Stimulated activated CD8-positive, alpha-beta memory T cell treated with anti-CD3 and anti-CD28 coated beads, Interleukin-4, amount 100 ng/mL, for 24 hours (primary cell): ENCODE data around the gene FUT8.
A peak's percentile ranks its signal among the peaks of the same experiment; 100 is the strongest.
"Not testable (repeated sequence)": the region's sequence is repeated elsewhere in the genome, so short reads cannot be mapped to it uniquely, and the experiment has no call there.

Source experiments
- DNase-seq: peaks from one replicate; pipeline ENCODE4 v3.0.0-alpha.2; 2020; ENCODE audit warnings: low read depth

Gene FUT8

GRCh38 chr14:65622703-65623102 is 210.2 kb downstream of the FUT8 start:
- no peak for DNase-seq

GRCh38 chr14:65623759-65624158 is 211.2 kb downstream of the FUT8 start:
- no peak for DNase-seq

- DNase-seq: no peak
Observed at GRCh38 chr14:65627315-65627714, 214.8 kb downstream of the FUT8 start.

GRCh38 chr14:65628664-65629063 is 216.1 kb downstream of the FUT8 start:
- no peak for DNase-seq

- DNase-seq: no peak
Observed at GRCh38 chr14:65631040-65631439, 218.5 kb downstream of the FUT8 start.

- no peak for DNase-seq
Observed at GRCh38 chr14:65632487-65632886, 220.0 kb downstream of the FUT8 start.

GRCh38 chr14:65633666-65634065 is 221.1 kb downstream of the FUT8 start:
- not testable (repeated sequence) for DNase-seq

GRCh38 chr14:65637780-65638179 is 225.2 kb downstream of the FUT8 start:
- peak; percentile 30 for DNase-seq

GRCh38 chr14:65639216-65639615 is 226.7 kb downstream of the FUT8 start:
- no peak for DNase-seq

- no peak for DNase-seq
Observed at GRCh38 chr14:65650826-65651225, 238.3 kb downstream of the FUT8 start.

GRCh38 chr14:65656554-65656953 is 244.0 kb downstream of the FUT8 start:
- no peak for DNase-seq

- DNase-seq: no peak
Observed at GRCh38 chr14:65658202-65658601, 245.7 kb downstream of the FUT8 start.

GRCh38 chr14:65661865-65662264 is 249.3 kb downstream of the FUT8 start:
- no peak for DNase-seq

GRCh38 chr14:65664436-65664835 is 251.9 kb downstream of the FUT8 start:
- no peak for DNase-seq

- DNase-seq: no peak
Observed at GRCh38 chr14:65676361-65677014, 264.0 kb downstream of the FUT8 start.

GRCh38 chr14:65685572-65685971 is 273.0 kb downstream of the FUT8 start:
- no peak for DNase-seq

GRCh38 chr14:65686761-65687160 is 274.2 kb downstream of the FUT8 start:
- DNase-seq: no peak

- DNase-seq: no peak
Observed at GRCh38 chr14:65689070-65689469, 276.5 kb downstream of the FUT8 start.

GRCh38 chr14:65692566-65692965 is 280.0 kb downstream of the FUT8 start:
- DNase-seq: not testable (repeated sequence)

- no peak for DNase-seq
Observed at GRCh38 chr14:65696801-65697200, 284.3 kb downstream of the FUT8 start.

- no peak for DNase-seq
Observed at GRCh38 chr14:65703521-65703920, 291.0 kb downstream of the FUT8 start.

GRCh38 chr14:65703996-65704395 is 291.5 kb downstream of the FUT8 start:
- no peak for DNase-seq

GRCh38 chr14:65704437-65704836 is 291.9 kb downstream of the FUT8 start:
- no peak for DNase-seq

GRCh38 chr14:65704850-65705249 is 292.3 kb downstream of the FUT8 start:
- no peak for DNase-seq

- no peak for DNase-seq
Observed at GRCh38 chr14:65709576-65709975, 297.0 kb downstream of the FUT8 start.
